RWPE2 (cell line): ENCODE results near the gene CCDC33.

Experiments used
- ATAC-seq: fragments of 200-7000 bp; cut with Tn5 transposase; 3 replicates; pipeline ENCODE4 v1.9.1; 2021; ENCODE audit warnings: low read depth
- DNase-seq: peaks from one replicate; pipeline ENCODE4 v3.0.0-alpha.2; 2020; ENCODE audit warnings: low spot score
- H3K27ac ChIP-seq: fragments of 450-650 bp; 2 replicates; pipeline ENCODE4 v1.5.1; 2017; ENCODE audit warnings: mild to moderate bottlenecking; ENCODE audit not compliant: poor library complexity, severe bottlenecking
- H3K27me3 ChIP-seq: fragments of 250-450 bp; sonication (Bioruptor Pico); 2 replicates; pipeline ENCODE4 v1.5.1; 2021; ENCODE audit warnings: mild to moderate bottlenecking, moderate library complexity; ENCODE audit not compliant: insufficient read depth, poor library complexity, severe bottlenecking
- H3K36me3 ChIP-seq: fragments of 250-450 bp; sonication (Bioruptor Pico); 2 replicates; pipeline ENCODE4 v1.5.1; 2020; ENCODE audit warnings: low read depth, mild to moderate bottlenecking, moderate library complexity
- H3K4me1 ChIP-seq: fragments of 250-450 bp; sonication (Bioruptor Pico); 2 replicates; pipeline ENCODE4 v1.5.1; 2021; ENCODE audit warnings: mild to moderate bottlenecking, moderate library complexity; ENCODE audit not compliant: insufficient read depth, poor library complexity, severe bottlenecking
- H3K4me3 ChIP-seq: fragments of 250-450 bp; sonication (Bioruptor Pico); 2 replicates; pipeline ENCODE4 v1.5.1; 2021; ENCODE audit warnings: mild to moderate bottlenecking, moderate library complexity; ENCODE audit not compliant: severe bottlenecking
- H3K9me3 ChIP-seq: fragments of 250-450 bp; sonication (Bioruptor Pico); 2 replicates; pipeline ENCODE4 v1.5.1; 2021; ENCODE audit warnings: mild to moderate bottlenecking, moderate library complexity; ENCODE audit not compliant: severe bottlenecking
- CTCF ChIP-seq: fragments of 450-650 bp; IDR thresholded peaks from one replicate; pipeline ENCODE4 v1.5.1; 2017; ENCODE audit warnings: mild to moderate bottlenecking, moderate library complexity; ENCODE audit not compliant: poor library complexity, severe bottlenecking

The CCDC33 gene

GRCh38 chr15:74326746-74327145, 90.6 kb downstream of the CCDC33 start:
- no peak for TF ChIP-seq CTCF
- H3K27ac ChIP-seq = no peak overlapping the region
- ATAC-seq (no peak), DNase-seq (no peak)
- H3K27me3 ChIP-seq = no peaks in the 10 kb centered on the region
- H3K4me3 ChIP-seq = no peak overlapping the region
- no peaks in the 10 kb centered on the region for H3K4me1 ChIP-seq
- no peaks in the 10 kb centered on the region for H3K36me3 ChIP-seq
- no peaks in the 10 kb centered on the region for H3K9me3 ChIP-seq

GRCh38 chr15:74327756-74328155, 91.6 kb downstream of the CCDC33 start:
- H3K27me3 ChIP-seq = no peaks in the 10 kb centered on the region
- no peaks in the 10 kb centered on the region for H3K36me3 ChIP-seq
- H3K4me1 ChIP-seq = no peaks in the 10 kb centered on the region
- no peak for TF ChIP-seq CTCF
- ATAC-seq (no peak), DNase-seq (no peak)
- no peak overlapping the region for H3K27ac ChIP-seq
- no peaks in the 10 kb centered on the region for H3K9me3 ChIP-seq
- no peak overlapping the region for H3K4me3 ChIP-seq

- Histone ChIP-seq H3K27me3 (no peaks in the 10 kb centered on the region), H3K27ac (no peak overlapping the region), H3K9me3 (no peaks in the 10 kb centered on the region), H3K4me1 (no peaks in the 10 kb centered on the region), H3K4me3 (no peak overlapping the region), H3K36me3 (no peaks in the 10 kb centered on the region)
- no peak for ATAC-seq
- no peak for DNase-seq
- no peak for TF ChIP-seq CTCF
Observed at GRCh38 chr15:74328331-74329056, 92.4 kb downstream of the CCDC33 start.

- Histone ChIP-seq H3K36me3 (no peaks in the 10 kb centered on the region), H3K27ac (no peak overlapping the region), H3K4me1 (no peaks in the 10 kb centered on the region), H3K9me3 (no peaks in the 10 kb centered on the region), H3K4me3 (no peak overlapping the region), H3K27me3 (no peaks in the 10 kb centered on the region)
- DNase-seq (no peak), ATAC-seq (no peak; the same call in 2 of the 3 replicates)
- TF ChIP-seq CTCF = no peak
Observed at GRCh38 chr15:74330861-74331408, 94.8 kb downstream of the CCDC33 start.

- Histone ChIP-seq H3K36me3 (no peaks in the 10 kb centered on the region), H3K27me3 (no peaks in the 10 kb centered on the region), H3K9me3 (no peaks in the 10 kb centered on the region), H3K27ac (no peak overlapping the region), H3K4me1 (no peaks in the 10 kb centered on the region), H3K4me3 (no peak overlapping the region)
- no peak for DNase-seq
- no peak for TF ChIP-seq CTCF
- ATAC-seq = no peak
Observed at GRCh38 chr15:74332011-74332410, 95.9 kb downstream of the CCDC33 start.
